GM18870 (cell line): Measurements from ENCODE around the gene ENPP6.
"Not testable (repeated sequence)": the region's sequence is repeated elsewhere in the genome, so short reads cannot be mapped to it uniquely, and the experiment has no call there.

ENCODE experiments used
- ATAC-seq: cut with Tn5 transposase; IDR thresholded peaks from one replicate; pipeline ENCODE4 v1.9.1; 2021; ENCODE audit warnings: moderate library complexity; ENCODE audit not compliant: unreplicated experiment

ENPP6 gene

GRCh38 chr4:184066584-184067300 is 150.9 kb downstream of the ENPP6 start:
- ATAC-seq, result no peak

- ATAC-seq, result no peak
Observed at GRCh38 chr4:184064877-184065276, 152.8 kb downstream of the ENPP6 start.

GRCh38 chr4:184062769-184063168 is 154.9 kb downstream of the ENPP6 start:
- no peak for ATAC-seq

- no peak for ATAC-seq
Observed at GRCh38 chr4:184061582-184061981, 156.1 kb downstream of the ENPP6 start.

GRCh38 chr4:184059099-184059498 is 158.6 kb downstream of the ENPP6 start:
- ATAC-seq, result no peak

GRCh38 chr4:184058026-184058425 is 159.6 kb downstream of the ENPP6 start:
- no peak for ATAC-seq

GRCh38 chr4:184056877-184057276 is 160.8 kb downstream of the ENPP6 start:
- no peak for ATAC-seq

GRCh38 chr4:184053434-184053833 is 164.2 kb downstream of the ENPP6 start:
- no peak for ATAC-seq

- ATAC-seq, result no peak
Observed at GRCh38 chr4:184052616-184053015, 165.1 kb downstream of the ENPP6 start.

- ATAC-seq, result not testable (repeated sequence)
Observed at GRCh38 chr4:184051262-184051661, 166.4 kb downstream of the ENPP6 start.

- no peak for ATAC-seq
Observed at GRCh38 chr4:184046148-184046547, 171.5 kb downstream of the ENPP6 start.

- ATAC-seq, result no peak
Observed at GRCh38 chr4:184041156-184041555, 176.5 kb downstream of the ENPP6 start.

GRCh38 chr4:184039963-184040383 is 177.7 kb downstream of the ENPP6 start:
- no peak for ATAC-seq
